GM12878 (cell line): Measurements from ENCODE around the gene TPD52L2. TPM values are rescaled to one million over a fixed set of nuclear protein-coding genes. Genes with fewer than 3 reads are reported as not detected.
A peak's percentile ranks its signal among the peaks of the same experiment; 100 is the strongest.

Experiments used
- ATAC-seq: fragments of 200-7000 bp; cut with Tn5 transposase; 3 replicates; pipeline ENCODE4 v1.9.1; 2020; ENCODE audit warnings: mild to moderate bottlenecking, moderate library complexity
- BruUV-seq: library from RNA; stranded (reverse); fragments of 400-500 nt; replicated peaks from 2 replicates; lab custom pipeline; 2021; lab: Mats Ljungman, UMichigan
- CTCF ChIA-PET: fragments of 300-600 bp; sonication (Branson Sonifier 250); formaldehyde crosslinking; extraction: SDS; loops from one replicate; lab custom pipeline; 2021; ENCODE audit warnings: inconsistent platforms; lab: Yijun Ruan, JAX
- POLR2A ChIA-PET: fragments of 350-600 bp; formaldehyde crosslinking; extraction: SDS; loops from one replicate; lab custom pipeline; 2021; ENCODE audit warnings: inconsistent platforms; lab: Charles Lee
- RAD21 ChIA-PET: fragments of 300-600 bp; sonication (Branson Sonifier 250); formaldehyde crosslinking; loops from one replicate; lab custom pipeline; 2023; ENCODE audit warnings: antibody characterized with exemption; ENCODE audit not compliant: unreplicated experiment; lab: Charles Lee
- SMC1A ChIA-PET: fragments of 300-600 bp; sonication (Branson Sonifier 250); formaldehyde crosslinking; loops from one replicate; lab custom pipeline; 2023; ENCODE audit not compliant: unreplicated experiment, uncharacterized antibody; lab: Charles Lee
- DNase-seq: peaks from one replicate; pipeline ENCODE4 v3.0.0-alpha.2; 2011; ENCODE audit warnings: low read depth, low spot score
- FAIRE-seq: peaks from 3 replicates; lab custom pipeline; 2011; peaks lifted over from hg19 to GRCh38; lab: Jason Lieb, UNC
- H2AFZ ChIP-seq: 2 replicates; pipeline ENCODE4 v1.6.0; 2011; ENCODE audit warnings: low read depth, low read length, control low read depth; ENCODE audit not compliant: control insufficient read depth
- H3K27ac ChIP-seq: 2 replicates; pipeline ENCODE4 v1.5.1; 2011; ENCODE audit warnings: control low read depth; ENCODE audit not compliant: control insufficient read depth, insufficient read depth
- H3K27me3 ChIP-seq, 2 experiments: replicated peaks in 1 of 2; 2 replicates each; pipeline versions ENCODE4 v1.6.0 to v1.6.1; 2011; ENCODE audit warnings: low read length in 1 of 2; ENCODE audit not compliant: control insufficient read depth in 2 of 2, insufficient read depth in 2 of 2
- H3K36me3 ChIP-seq, 2 experiments: 2 replicates each; pipeline ENCODE4 v1.5.1; 2011; ENCODE audit warnings: low read length in 1 of 2; ENCODE audit not compliant: control insufficient read depth in 2 of 2, insufficient read depth in 2 of 2
- H3K4me1 ChIP-seq: 2 replicates; pipeline ENCODE4 v1.6.1; 2011; ENCODE audit warnings: mild to moderate bottlenecking, low read length, moderate library complexity, mixed read lengths; ENCODE audit not compliant: control insufficient read depth, insufficient read depth
- H3K4me2 ChIP-seq: 2 replicates; pipeline ENCODE4 v1.6.0; 2011; ENCODE audit warnings: control low read depth; ENCODE audit not compliant: control insufficient read depth, insufficient read depth
- H3K4me3 ChIP-seq: fragments of 200-600 bp; sonication (generic); 2 replicates; pipeline ENCODE4 v1.5.1; 2016
- H3K79me2 ChIP-seq: 2 replicates; pipeline ENCODE4 v1.6.0; 2011; ENCODE audit warnings: low read length; ENCODE audit not compliant: control insufficient read depth, insufficient read depth
- H3K9ac ChIP-seq: 2 replicates; pipeline ENCODE4 v1.8.0; 2011; ENCODE audit warnings: low read length, control low read depth, mixed read lengths; ENCODE audit not compliant: control insufficient read depth, insufficient read depth
- H3K9me3 ChIP-seq: replicated peaks from 3 replicates; pipeline ENCODE4 v1.5.1; 2011; ENCODE audit warnings: mild to moderate bottlenecking, low read length; ENCODE audit not compliant: control insufficient read depth, insufficient read depth
- H4K20me1 ChIP-seq: 2 replicates; pipeline ENCODE4 v1.6.0; 2011; ENCODE audit not compliant: control insufficient read depth, insufficient read depth
- BRCA1 ChIP-seq: IDR thresholded peaks from 2 replicates; pipeline ENCODE4 v1.6.1; 2011; ENCODE audit warnings: low read depth, low read length, improper control_type of control experiment
- HDGF ChIP-seq: fragments of 450-650 bp; IDR thresholded peaks from 2 replicates; pipeline ENCODE4 v1.6.1; 2016; ENCODE audit warnings: antibody characterized with exemption
- JUND ChIP-seq: IDR thresholded peaks from 2 replicates; pipeline ENCODE4 v1.6.1; 2012; ENCODE audit warnings: low read depth, mild to moderate bottlenecking, low read length, improper control_type of control experiment, moderate library complexity
- SPI1 ChIP-seq: IDR thresholded peaks from 2 replicates; pipeline ENCODE4 v1.6.1; 2011; ENCODE audit warnings: low read depth, mild to moderate bottlenecking, low read length, moderate library complexity, borderline replicate concordance; ENCODE audit not compliant: insufficient read depth
- WGBS: methylation state at CpG from one replicate; pipeline ENCODE4 v1.1.6; 2016; ENCODE audit warnings: low lambda C conversion rate; ENCODE audit not compliant: insufficient replicate concordance, insufficient coverage; ENCODE audit errors: missing lambda C conversion rate; 5-methylcytosine and 5-hydroxymethylcytosine counted together
- in situ Hi-C: fragments of 300-500 bp; cut with MboI; formaldehyde crosslinking; loops from 9 replicates; pipeline ENCODE4 v1.14.3; 2018; ENCODE audit warnings: mixed read lengths
- intact Hi-C: fragments of 100-400 bp; cut with micrococcal nuclease; formaldehyde crosslinking; loops from one replicate; pipeline ENCODE4 v1.14.2; 2022; ENCODE audit not compliant: unreplicated experiment
- polyA plus RNA-seq, 11 experiments: library from polyadenylated mRNA; depleted of rRNA in 4 of 11; unstranded in 6 of 11; stranded (reverse) in 5 of 11; fragments of >200 nt; fragmentation: Nextera tagmentation in 4 of 11; fragmentation: Illumina TruSeq in 1 of 11; extraction: Ambion mirVana in 4 of 11; extraction: Trizol in 1 of 11; gene quantifications; 1 replicate in 1 of 11; 2 replicates in 10 of 11; pipeline versions ENCODE4 v1.2.1 to v1.2.3, GENCODE V29; 2011 to 2016; ENCODE audit warnings: inconsistent platforms in 2 of 11, missing spikeins in 2 of 11, low read depth in 1 of 11
- total RNA-seq, 4 experiments: library from RNA; depleted of rRNA in 3 of 4; stranded (reverse); fragments of >200 nt in 3 of 4; fragmentation: Illumina TruSeq in 1 of 4; extraction: Trizol in 1 of 4; gene quantifications; 2 replicates each; pipeline versions ENCODE4 v1.2.1 to v1.2.3, GENCODE V29; 2013 to 2021

Gene TPD52L2
- total and polyA plus RNA-seq, 10 of the 15 experiments (the other 5 are each of a cell fraction or from before 2014, with no cell fraction given), result 1.6 to 71.0 (median 46.3) TPM

DNA sequence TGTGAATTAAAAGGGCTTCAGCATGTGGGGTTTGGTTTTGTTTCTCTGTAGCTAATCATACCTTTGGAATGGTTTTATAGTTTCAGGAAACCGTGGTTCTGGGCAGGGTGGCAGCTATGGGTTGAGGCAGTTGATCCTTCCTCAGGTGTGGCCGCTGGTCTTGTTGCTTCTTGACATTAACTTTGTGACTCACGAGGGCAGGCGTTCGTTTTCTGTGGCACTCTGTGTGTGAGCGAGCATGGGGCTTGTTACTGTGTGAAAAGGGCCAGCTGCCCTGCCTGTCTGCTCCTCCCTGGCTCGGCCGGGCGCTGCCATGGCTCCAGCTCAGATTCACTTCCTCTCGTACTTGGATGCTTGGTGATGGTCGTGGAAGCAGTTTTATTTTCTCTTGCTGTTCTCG is 46.1 kb downstream of the TPD52L2 start:
- no peak for FAIRE-seq
- no peak overlapping the region for H3K9ac ChIP-seq
- H3K36me3 ChIP-seq, result peaks cover 0 to 4% of the 10 kb centered on the region in 2 experiments; a peak in 3 of 4 replicates
- ChIA-PET SMC1A (interaction anchor here (0.5 kb wide), 1 partner anchor 46 kb away, joined by 3 read pairs; no protein-coding TSS in a partner anchor), POLR2A (no interaction called here), CTCF (interaction anchor here (0.6 to 1.0 kb wide), 3 partner anchors 16 to 992 kb away, joined by 3 read pairs; no protein-coding TSS in a partner anchor), RAD21 (no interaction called here)
- WGBS, result 81% methylated on average over 12 of the region's 12 CpGs
- peaks cover 2% of the 10 kb centered on the region; the same call in 2 of the 3 replicates for H3K9me3 ChIP-seq
- no TSS peak for BruUV-seq
- no peak overlapping the region for H3K4me3 ChIP-seq
- H3K27me3 ChIP-seq, result no peaks in the 10 kb centered on the region
- H3K79me2 ChIP-seq, result peaks cover 46% of the 10 kb centered on the region
- no peak for TF ChIP-seq HDGF
- TF ChIP-seq SPI1, result peak; percentile 42; the same call in 1 of the 2 replicates
- ATAC-seq, result no peak
- H3K4me1 ChIP-seq, result no peaks in the 10 kb centered on the region
- intact Hi-C loops (no loop called here), in situ Hi-C loops (no loop called here)
- H4K20me1 ChIP-seq, result no peaks in the 10 kb centered on the region
- DNase-seq, result no peak
- no peak overlapping the region for H2AFZ ChIP-seq
- H3K4me2 ChIP-seq, result no peak overlapping the region
- H3K27ac ChIP-seq, result no peak overlapping the region

DNA sequence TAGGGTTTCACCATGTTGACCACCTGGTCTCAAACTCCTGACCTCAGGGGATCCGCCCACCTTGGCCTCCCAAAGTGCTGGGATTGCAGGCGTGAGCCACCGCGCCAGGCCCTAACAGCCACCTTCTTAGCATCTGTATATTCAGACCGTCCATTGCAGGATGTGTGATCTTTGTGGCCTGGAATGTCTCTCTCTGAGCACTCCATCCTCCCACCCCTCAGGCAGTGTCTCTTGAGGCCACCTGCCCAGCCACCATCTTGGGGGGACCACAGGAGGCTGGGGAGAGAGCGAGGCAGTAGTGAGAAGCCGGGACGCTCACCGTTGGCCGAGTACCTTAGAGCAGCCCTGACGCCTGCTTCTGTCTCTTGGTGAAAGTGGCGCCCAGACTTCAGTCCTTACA is 48.7 kb downstream of the TPD52L2 start:
- H3K4me3 ChIP-seq, result no peak overlapping the region
- FAIRE-seq, result no peak
- H3K9ac ChIP-seq, result no peak overlapping the region
- POLR2A ChIA-PET, result no interaction called here
- no peak for ATAC-seq
- SMC1A ChIA-PET, result no interaction called here
- H3K79me2 ChIP-seq, result peaks cover 35% of the 10 kb centered on the region
- no peaks in the 10 kb centered on the region for H3K27me3 ChIP-seq
- WGBS, result 98% methylated on average over 12 of the region's 12 CpGs
- H3K36me3 ChIP-seq, result peaks cover 3 to 4% of the 10 kb centered on the region in 2 experiments; a peak in 3 of 4 replicates
- CTCF ChIA-PET, result no interaction called here
- H3K4me1 ChIP-seq, result peaks cover 3% of the 10 kb centered on the region
- TF ChIP-seq JUND (no peak), BRCA1 (no peak)
- H3K9me3 ChIP-seq, result peaks cover 2% of the 10 kb centered on the region; the same call in 2 of the 3 replicates
- intact Hi-C loops, result no loop called here
- no peaks in the 10 kb centered on the region for H4K20me1 ChIP-seq
- RAD21 ChIA-PET, result no interaction called here
- no TSS peak for BruUV-seq
- H3K27ac ChIP-seq, result no peak overlapping the region
- no peak overlapping the region for H2AFZ ChIP-seq
- H3K4me2 ChIP-seq, result no peak overlapping the region
- DNase-seq, result no peak
- in situ Hi-C loops, result no loop called here
